HL-60 (cell line): ENCODE measurements around the gene CTNNA3.

ENCODE experiments used
- DNase-seq, 2 experiments: peaks; one replicate each; pipeline ENCODE4 v3.0.0-alpha.2; 2010 to 2020; ENCODE audit warnings: low read depth in 1 of 2, low spot score in 1 of 2
- H3K27ac ChIP-seq: fragments of 250-450 bp; sonication (Bioruptor Pico); replicated peaks from 2 replicates; pipeline ENCODE4 v1.5.1; 2020; ENCODE audit warnings: mild to moderate bottlenecking, moderate library complexity
- H3K27me3 ChIP-seq: fragments of 250-450 bp; sonication (Bioruptor Pico); 2 replicates; pipeline ENCODE4 v1.5.1; 2021; ENCODE audit warnings: mild to moderate bottlenecking, moderate library complexity; ENCODE audit not compliant: insufficient read depth, poor library complexity, severe bottlenecking
- H3K4me3 ChIP-seq: replicated peaks from 2 replicates; pipeline ENCODE4 v1.5.1; 2011; ENCODE audit warnings: mild to moderate bottlenecking, control low read depth, low read length; ENCODE audit not compliant: insufficient read depth
- CTCF ChIP-seq: IDR thresholded peaks from one replicate; pipeline ENCODE4 v1.5.1; 2011; ENCODE audit warnings: low read length, control low read depth, inconsistent platforms; ENCODE audit not compliant: insufficient read depth
- GABPA ChIP-seq: IDR thresholded peaks from 2 replicates; pipeline ENCODE4 v1.6.1; 2012; ENCODE audit warnings: low read depth
- POLR2AphosphoS5 ChIP-seq: IDR thresholded peaks from 2 replicates; pipeline ENCODE4 v1.6.1; 2012; ENCODE audit warnings: low read depth
- REST ChIP-seq: IDR thresholded peaks from 2 replicates; pipeline ENCODE4 v1.6.1; 2012; ENCODE audit warnings: low read depth; ENCODE audit not compliant: insufficient replicate concordance
- SPI1 ChIP-seq: IDR thresholded peaks from 2 replicates; pipeline ENCODE4 v1.6.1; 2012; ENCODE audit warnings: low read depth, mild to moderate bottlenecking, borderline replicate concordance

CTNNA3 gene

DNA sequence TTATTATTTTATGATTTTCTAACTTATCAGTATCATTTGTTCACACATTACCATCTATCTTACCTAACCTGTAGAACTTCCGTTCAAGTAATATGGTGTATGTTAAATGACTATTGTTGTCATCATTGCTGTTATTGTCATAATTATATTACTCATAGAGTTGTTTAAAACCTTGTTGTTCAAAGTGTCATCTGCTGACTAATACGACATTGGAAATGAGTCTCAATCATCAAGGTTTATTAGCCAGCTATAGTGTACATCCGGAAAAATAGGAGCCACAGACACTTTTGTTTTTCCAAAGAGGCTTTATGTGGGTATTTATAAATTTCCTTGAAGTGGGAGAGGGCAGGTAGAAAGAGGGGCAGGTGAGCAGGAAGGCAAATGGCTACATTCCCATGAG is 1157.1 kb downstream of the CTNNA3 start:
- no peak for TF ChIP-seq SPI1
- TF ChIP-seq REST, result no peak
- no peak for TF ChIP-seq POLR2AphosphoS5
- TF ChIP-seq CTCF, result no peak
- no peak for TF ChIP-seq GABPA
- H3K27me3 ChIP-seq, result no peaks in the 10 kb centered on the region
- H3K4me3 ChIP-seq, result no peak overlapping the region
- no peak overlapping the region for H3K27ac ChIP-seq
- DNase-seq, result no peak

GRCh38 chr10:66538371-66538770 is 1157.6 kb downstream of the CTNNA3 start:
- TF ChIP-seq GABPA (no peak), CTCF (no peak), REST (no peak), POLR2AphosphoS5 (no peak), SPI1 (no peak)
- no peak overlapping the region for H3K4me3 ChIP-seq
- no peak for DNase-seq
- H3K27me3 ChIP-seq, result no peaks in the 10 kb centered on the region
- no peak overlapping the region for H3K27ac ChIP-seq

DNA sequence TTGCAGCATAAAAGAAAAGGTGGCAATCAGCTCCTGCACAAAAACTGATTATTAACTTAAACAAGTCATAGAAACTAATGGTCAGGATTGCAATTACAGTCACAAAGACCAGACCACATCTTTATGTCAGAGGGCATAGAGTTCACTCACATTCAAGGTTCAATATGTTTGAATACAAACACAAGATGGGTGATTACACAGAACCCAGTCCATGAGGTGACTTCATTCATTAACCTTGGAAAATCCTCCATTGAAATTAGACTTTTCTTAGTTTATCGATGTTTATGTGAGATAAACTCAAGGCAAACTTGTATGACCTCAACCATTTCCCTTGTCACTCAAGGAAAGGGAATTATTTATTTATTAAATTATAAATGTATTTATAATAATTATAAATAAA is 1158.8 kb downstream of the CTNNA3 start:
- H3K27ac ChIP-seq, result no peak overlapping the region
- TF ChIP-seq CTCF (no peak), POLR2AphosphoS5 (no peak), SPI1 (no peak), REST (no peak), GABPA (no peak)
- no peak for DNase-seq

More for the DNA sequence above, 1158.8 kb downstream of the CTNNA3 start:
- Histone ChIP-seq H3K4me3 (no peak overlapping the region), H3K27me3 (no peaks in the 10 kb centered on the region)
